Measurements from ENCODE around the gene IQCK.

The IQCK gene

GRCh38 chr16:19722269-19722952, 4.3 kb downstream of the IQCK start:
- no peak for DNase-seq

- no peak for DNase-seq
These were observed 4.9 kb downstream of the IQCK start for GRCh38 chr16:19722981-19723380.

- DNase-seq = no peak
These were observed 10.5 kb downstream of the IQCK start for GRCh38 chr16:19728636-19728965.

- no peak for DNase-seq
These were observed 15.5 kb downstream of the IQCK start for GRCh38 chr16:19733551-19733950.

GRCh38 chr16:19735074-19735867, 17.2 kb downstream of the IQCK start:
- no peak for DNase-seq

- DNase-seq = no peak
These were observed 19.4 kb downstream of the IQCK start for GRCh38 chr16:19737306-19738038.

- no peak for DNase-seq
These were observed 23.3 kb downstream of the IQCK start for GRCh38 chr16:19741354-19741753.

- DNase-seq = no peak
These were observed 25.7 kb downstream of the IQCK start for GRCh38 chr16:19743816-19744159.

- DNase-seq = no peak
These were observed 26.6 kb downstream of the IQCK start for GRCh38 chr16:19744670-19745069.

GRCh38 chr16:19745286-19746010, 27.4 kb downstream of the IQCK start:
- DNase-seq = no peak

- no peak for DNase-seq
These were observed 28.5 kb downstream of the IQCK start for GRCh38 chr16:19746561-19746960.

GRCh38 chr16:19748389-19749168, 30.5 kb downstream of the IQCK start:
- DNase-seq = no peak

GRCh38 chr16:19749571-19750080, 31.6 kb downstream of the IQCK start:
- no peak for DNase-seq

- DNase-seq = no peak
These were observed 33.7 kb downstream of the IQCK start for GRCh38 chr16:19751478-19752385.

- DNase-seq = no peak
These were observed 36.0 kb downstream of the IQCK start for GRCh38 chr16:19753815-19754643.

GRCh38 chr16:19754644-19755036, 36.6 kb downstream of the IQCK start:
- no peak for DNase-seq

- no peak for DNase-seq
These were observed 37.2 kb downstream of the IQCK start for GRCh38 chr16:19755268-19755667.

- no peak for DNase-seq
These were observed 39.0 kb downstream of the IQCK start for GRCh38 chr16:19757026-19757425.

GRCh38 chr16:19757762-19758595, 39.9 kb downstream of the IQCK start:
- no peak for DNase-seq

Measured in activated CD4-positive, alpha-beta T cell treated with anti-CD3 and anti-CD28 coated beads for 48 hours (primary cell).